Left lobe of liver (tissue), 2 donors: Measurements from ENCODE around the gene FNDC7. TPM values are rescaled to one million over a fixed set of nuclear protein-coding genes. Genes with fewer than 3 reads are reported as not detected.
"Not testable (repeated sequence)": the region's sequence is repeated elsewhere in the genome, so short reads cannot be mapped to it uniquely, and the experiment has no call there.

Experiments used
- ATAC-seq: fragments of 200-7000 bp; cut with Tn5 transposase; one replicate; pipeline ENCODE4 v1.9.1; 2020; ENCODE audit warnings: mild to moderate bottlenecking, moderate library complexity
- DNase-seq: peaks from one replicate; pipeline ENCODE4 v3.0.0-alpha.2; 2020; ENCODE audit warnings: low spot score
- total RNA-seq: library from RNA; stranded (reverse); gene quantifications from one replicate; pipeline ENCODE4 v1.2.1, GENCODE V29; 2021
- donor health status: DM: no; HTN: no; CAD: no; lungs with moderate emphysema.
- donor health status: DM: no; HTN: yes; CAD: no.

The FNDC7 gene
- not detected for total RNA-seq

GRCh38 chr1:108712606-108713150 is at the start of gene FNDC7:
Gene FNDC7 (plus strand): TSS chr1:108712908. CDS start chr1:108712934, 26 bp downstream.
- no peak for ATAC-seq
- DNase-seq = no peak

- ATAC-seq = no peak
- DNase-seq = no peak
Measured at GRCh38 chr1:108663074-108663473, 49.6 kb upstream of the FNDC7 start.

GRCh38 chr1:108664481-108664880 is 48.2 kb upstream of the FNDC7 start:
- ATAC-seq (no peak), DNase-seq (no peak)

- DNase-seq = no peak
- no peak for ATAC-seq
Measured at GRCh38 chr1:108665067-108665466, 47.6 kb upstream of the FNDC7 start.

GRCh38 chr1:108665771-108666170 is 46.9 kb upstream of the FNDC7 start:
- DNase-seq = no peak
- ATAC-seq = no peak

GRCh38 chr1:108667422-108667821 is 45.3 kb upstream of the FNDC7 start:
- ATAC-seq, DNase-seq: not testable (repeated sequence)

GRCh38 chr1:108668777-108669176 is 43.9 kb upstream of the FNDC7 start:
- DNase-seq = no peak
- ATAC-seq = no peak

- no peak for DNase-seq
- ATAC-seq = no peak
Measured at GRCh38 chr1:108669679-108670078, 43.0 kb upstream of the FNDC7 start.

GRCh38 chr1:108670131-108670773 is 42.5 kb upstream of the FNDC7 start:
- no peak for DNase-seq
- ATAC-seq = no peak

- ATAC-seq = no peak
- DNase-seq = no peak
Measured at GRCh38 chr1:108671143-108671542, 41.6 kb upstream of the FNDC7 start.

- DNase-seq = no peak
- no peak for ATAC-seq
Measured at GRCh38 chr1:108678706-108679105, 34.0 kb upstream of the FNDC7 start.

GRCh38 chr1:108679586-108680213 is 33.0 kb upstream of the FNDC7 start:
- DNase-seq (no peak), ATAC-seq (no peak)

GRCh38 chr1:108681701-108682100 is 31.0 kb upstream of the FNDC7 start:
- DNase-seq, ATAC-seq: not testable (repeated sequence)

- no peak for DNase-seq
Measured at GRCh38 chr1:108685529-108685928, 27.2 kb upstream of the FNDC7 start.

GRCh38 chr1:108686614-108687313 is 25.9 kb upstream of the FNDC7 start:
- no peak for DNase-seq

More at GRCh38 chr1:108685529-108685928, 27.2 kb upstream of the FNDC7 start:
- no peak for ATAC-seq

GRCh38 chr1:108691128-108691941 is 21.4 kb upstream of the FNDC7 start:
- DNase-seq (no peak), ATAC-seq (no peak)

More at GRCh38 chr1:108686614-108687313, 25.9 kb upstream of the FNDC7 start:
- ATAC-seq = no peak

- DNase-seq (peak; percentile 95), ATAC-seq (peak; percentile 97)
Measured at GRCh38 chr1:108691942-108692723, 20.6 kb upstream of the FNDC7 start, which contains the start of gene PRPF38B. Gene PRPF38B (plus strand): TSS chr1:108692310. CDS start chr1:108692592, 282 bp downstream.

GRCh38 chr1:108692724-108693655 is 19.7 kb upstream of the FNDC7 start:
- DNase-seq = peak; percentile 49
- ATAC-seq = peak; percentile 49

GRCh38 chr1:108695535-108695934 is 17.2 kb upstream of the FNDC7 start:
- ATAC-seq = no peak

More at GRCh38 chr1:108695535-108695934, 17.2 kb upstream of the FNDC7 start:
- DNase-seq = no peak
